Measurements from ENCODE around the gene BTRC.

Gene BTRC

GRCh38 chr10:101568054-101568745, 214.2 kb downstream of the BTRC start:
- TF ChIP-seq REST (IDR thresholded peaks at IDR 0.05; ENCODE audit: insufficient replicate concordance, low read depth) (no peak), GABPA (IDR thresholded peaks at IDR 0.05; ENCODE audit: low read depth) (no peak), POLR2AphosphoS5 (IDR thresholded peaks at IDR 0.05; ENCODE audit: low read depth) (no peak), SPI1 (IDR thresholded peaks at IDR 0.05; ENCODE audit: borderline replicate concordance, low read depth) (no peak), CTCF (IDR thresholded peaks at IDR 0.05; ENCODE audit: insufficient read depth, low read length) (no peak)
- H3K27me3 ChIP-seq (ENCODE audit: insufficient read depth, poor library complexity, severe bottlenecking), result peaks cover 31% of the 10 kb centered on the region
- H3K27ac ChIP-seq (replicated peaks), result no peak overlapping the region
- no peak for DNase-seq (ENCODE audit: low read depth in 1 of 2, low spot score in 1 of 2)
- H3K4me3 ChIP-seq (replicated peaks; ENCODE audit: insufficient read depth, low read length), result no peak overlapping the region

GRCh38 chr10:101569323-101569621, 215.3 kb downstream of the BTRC start:
- TF ChIP-seq GABPA (IDR thresholded peaks at IDR 0.05; ENCODE audit: low read depth) (no peak), REST (IDR thresholded peaks at IDR 0.05; ENCODE audit: insufficient replicate concordance, low read depth) (no peak), CTCF (IDR thresholded peaks at IDR 0.05; ENCODE audit: insufficient read depth, low read length) (no peak), SPI1 (IDR thresholded peaks at IDR 0.05; ENCODE audit: borderline replicate concordance, low read depth) (no peak), POLR2AphosphoS5 (IDR thresholded peaks at IDR 0.05; ENCODE audit: low read depth) (no peak)
- Histone ChIP-seq H3K27ac (replicated peaks) (no peak overlapping the region), H3K27me3 (ENCODE audit: insufficient read depth, poor library complexity, severe bottlenecking) (peaks cover 30% of the 10 kb centered on the region), H3K4me3 (replicated peaks; ENCODE audit: insufficient read depth, low read length) (no peak overlapping the region)
- no peak for DNase-seq (ENCODE audit: low read depth in 1 of 2, low spot score in 1 of 2)

GRCh38 chr10:101569622-101570427, 215.9 kb downstream of the BTRC start:
- no peak overlapping the region for H3K27ac ChIP-seq (replicated peaks)
- TF ChIP-seq POLR2AphosphoS5 (IDR thresholded peaks at IDR 0.05; ENCODE audit: low read depth) (no peak), CTCF (IDR thresholded peaks at IDR 0.05; ENCODE audit: insufficient read depth, low read length) (no peak), GABPA (IDR thresholded peaks at IDR 0.05; ENCODE audit: low read depth) (no peak), REST (IDR thresholded peaks at IDR 0.05; ENCODE audit: insufficient replicate concordance, low read depth) (no peak), SPI1 (IDR thresholded peaks at IDR 0.05; ENCODE audit: borderline replicate concordance, low read depth) (no peak)
- peak overlapping the region; percentile 62 for H3K4me3 ChIP-seq (replicated peaks; ENCODE audit: insufficient read depth, low read length)
- DNase-seq (ENCODE audit: low read depth in 1 of 2, low spot score in 1 of 2), result peak; percentile 47 to 56
- H3K27me3 ChIP-seq (ENCODE audit: insufficient read depth, poor library complexity, severe bottlenecking), result peaks cover 30% of the 10 kb centered on the region

All from HL-60 (cell line).